Thymus (tissue), 2 donors: Measurements from ENCODE around the gene TMEM219. TPM values are rescaled to one million over a fixed set of nuclear protein-coding genes. Genes with fewer than 3 reads are reported as not detected.

Experiments used
- polyA plus RNA-seq: library from polyadenylated mRNA; stranded (reverse); fragments of 200-250 nt; gene quantifications from one replicate; pipeline ENCODE4 v1.2.3, GENCODE V29; 2013
- total RNA-seq: library from RNA; stranded (reverse); fragments of 120-200 nt; gene quantifications from one replicate; pipeline ENCODE4 v1.2.4, GENCODE V29; 2013
- donor health status: healthy.

The TMEM219 gene
- total and polyA plus RNA-seq, 2 donors, result 61.4 to 155 TPM

Other genes starting within 250 kb of the TMEM219 start
- 16.7 TPM for gene C16orf54, start 216.1 kb upstream of the TMEM219 start, total RNA-seq
- 19.0 TPM for gene C16orf54, start 216.1 kb upstream of the TMEM219 start, polyA plus RNA-seq
- gene ZG16, start 183.8 kb upstream of the TMEM219 start, total RNA-seq, result 0.09 TPM
- 0.27 TPM for gene ZG16, start 183.8 kb upstream of the TMEM219 start, polyA plus RNA-seq
- 105 TPM for gene KIF22, start 171.3 kb upstream of the TMEM219 start, total RNA-seq
- gene KIF22, start 171.3 kb upstream of the TMEM219 start, polyA plus RNA-seq, result 82.5 TPM
- 192 TPM for gene MAZ, start 155.6 kb upstream of the TMEM219 start, total RNA-seq
- gene MAZ, start 155.6 kb upstream of the TMEM219 start, polyA plus RNA-seq, result 178 TPM
- gene PRRT2, start 149.9 kb upstream of the TMEM219 start, total RNA-seq, result 0.85 TPM
- gene PRRT2, start 149.9 kb upstream of the TMEM219 start, polyA plus RNA-seq, result 1.0 TPM
- 44.4 TPM for gene PAGR1, start 145.9 kb upstream of the TMEM219 start, total RNA-seq
- 36.0 TPM for gene PAGR1, start 145.9 kb upstream of the TMEM219 start, polyA plus RNA-seq
- gene MVP, start 141.6 kb upstream of the TMEM219 start, total RNA-seq, result 49.0 TPM
- 165 TPM for gene MVP, start 141.6 kb upstream of the TMEM219 start, polyA plus RNA-seq
- 44.1 TPM for gene CDIPT, start 98.9 kb upstream of the TMEM219 start, total RNA-seq
- 73.3 TPM for gene CDIPT, start 98.9 kb upstream of the TMEM219 start, polyA plus RNA-seq
- gene SEZ6L2, start 62.5 kb upstream of the TMEM219 start, total RNA-seq, result 0.66 TPM
- gene SEZ6L2, start 62.5 kb upstream of the TMEM219 start, polyA plus RNA-seq, result 0.98 TPM
- gene ASPHD1, start 61.6 kb upstream of the TMEM219 start, total RNA-seq, result 0.09 TPM
- 0.46 TPM for gene ASPHD1, start 61.6 kb upstream of the TMEM219 start, polyA plus RNA-seq
- gene KCTD13, start 35.9 kb upstream of the TMEM219 start, total RNA-seq, result 4.4 TPM
- 16.9 TPM for gene KCTD13, start 35.9 kb upstream of the TMEM219 start, polyA plus RNA-seq
- 18.5 TPM for gene TAOK2, start 11.8 kb downstream of the TMEM219 start, total RNA-seq
- 28.7 TPM for gene TAOK2, start 11.8 kb downstream of the TMEM219 start, polyA plus RNA-seq
- gene HIRIP3, start 33.5 kb downstream of the TMEM219 start, total RNA-seq, result 19.9 TPM
- gene HIRIP3, start 33.5 kb downstream of the TMEM219 start, polyA plus RNA-seq, result 14.8 TPM
- gene INO80E, start 34.2 kb downstream of the TMEM219 start, total RNA-seq, result 48.1 TPM
- gene INO80E, start 34.2 kb downstream of the TMEM219 start, polyA plus RNA-seq, result 84.5 TPM
- 0.24 TPM for gene DOC2A, start 48.9 kb downstream of the TMEM219 start, total RNA-seq
- 1.3 TPM for gene DOC2A, start 48.9 kb downstream of the TMEM219 start, polyA plus RNA-seq
- not detected for gene C16orf92, start 61.1 kb downstream of the TMEM219 start, total RNA-seq
- not detected for gene C16orf92, start 61.1 kb downstream of the TMEM219 start, polyA plus RNA-seq
- 0.24 TPM for gene TLCD3B, start 69.2 kb downstream of the TMEM219 start, total RNA-seq
- 0.68 TPM for gene TLCD3B, start 69.2 kb downstream of the TMEM219 start, polyA plus RNA-seq
- gene ALDOA, start 103.7 kb downstream of the TMEM219 start, total RNA-seq, result 523 TPM
- gene ALDOA, start 103.7 kb downstream of the TMEM219 start, polyA plus RNA-seq, result 451 TPM
- gene PPP4C, start 113.9 kb downstream of the TMEM219 start, total RNA-seq, result 87.3 TPM
- 106 TPM for gene PPP4C, start 113.9 kb downstream of the TMEM219 start, polyA plus RNA-seq
- gene TBX6, start 129.8 kb downstream of the TMEM219 start, total RNA-seq, result 0.52 TPM
- gene TBX6, start 129.8 kb downstream of the TMEM219 start, polyA plus RNA-seq, result 2.6 TPM
- 32.6 TPM for gene YPEL3, start 134.1 kb downstream of the TMEM219 start, total RNA-seq
- gene YPEL3, start 134.1 kb downstream of the TMEM219 start, polyA plus RNA-seq, result 231 TPM
- 1.3 TPM for gene GDPD3, start 151.5 kb downstream of the TMEM219 start, total RNA-seq
- gene GDPD3, start 151.5 kb downstream of the TMEM219 start, polyA plus RNA-seq, result 24.2 TPM
- gene MAPK3, start 161.1 kb downstream of the TMEM219 start, total RNA-seq, result 14.9 TPM
- 43.9 TPM for gene MAPK3, start 161.1 kb downstream of the TMEM219 start, polyA plus RNA-seq
- 312 TPM for gene CORO1A, start 221.5 kb downstream of the TMEM219 start, total RNA-seq
- gene CORO1A, start 221.5 kb downstream of the TMEM219 start, polyA plus RNA-seq, result 554 TPM
- 161 TPM for gene BOLA2B, start 231.6 kb downstream of the TMEM219 start, total RNA-seq
- gene BOLA2B, start 231.6 kb downstream of the TMEM219 start, polyA plus RNA-seq, result 131 TPM
- 32.6 TPM for gene SLX1A, start 231.8 kb downstream of the TMEM219 start, total RNA-seq
- gene SLX1A, start 231.8 kb downstream of the TMEM219 start, polyA plus RNA-seq, result 48.8 TPM
- 10.6 TPM for gene SULT1A3, start 237.2 kb downstream of the TMEM219 start, total RNA-seq
- gene SULT1A3, start 237.2 kb downstream of the TMEM219 start, polyA plus RNA-seq, result 122 TPM